Panc1 (cell line): ENCODE measurements around the gene LPGAT1. TPM values are rescaled to one million over a fixed set of nuclear protein-coding genes. Genes with fewer than 3 reads are reported as not detected.

Source experiments
- ATAC-seq: fragments of 200-7000 bp; cut with Tn5 transposase; 2 replicates; pipeline ENCODE4 v1.9.1; 2020; ENCODE audit warnings: mild to moderate bottlenecking, moderate library complexity
- BruUV-seq: library from RNA; stranded (reverse); fragments of 400-500 nt; replicated peaks from 2 replicates; lab custom pipeline; 2021; lab: Mats Ljungman, UMichigan
- CTCF ChIA-PET: fragments of 300-600 bp; sonication (Branson Sonifier 250); formaldehyde crosslinking; loops from one replicate; lab custom pipeline; 2022; ENCODE audit warnings: antibody characterized with exemption; lab: Charles Lee
- POLR2A ChIA-PET: fragments of 300-600 bp; sonication (Branson Sonifier 250); formaldehyde crosslinking; loops from one replicate; lab custom pipeline; 2022; ENCODE audit warnings: antibody characterized with exemption; lab: Charles Lee
- DNase-seq: peaks from one replicate; pipeline ENCODE4 v3.0.0-alpha.2; 2010; ENCODE audit warnings: low read depth, low spot score
- H3K27ac ChIP-seq: 2 replicates; pipeline ENCODE4 v1.5.1; 2011; ENCODE audit warnings: mild to moderate bottlenecking, low read length, inconsistent platforms
- H3K27me3 ChIP-seq: fragments of 200-500 bp; sonication (Bioruptor generic); 2 replicates; pipeline ENCODE4 v1.6.0; 2014; ENCODE audit warnings: low read length, inconsistent platforms; ENCODE audit not compliant: control insufficient read depth, insufficient read depth
- H3K36me3 ChIP-seq: fragments of 200-500 bp; sonication (Bioruptor generic); 2 replicates; pipeline ENCODE4 v1.5.1; 2014; ENCODE audit warnings: inconsistent platforms, mild to moderate bottlenecking, low read length, moderate library complexity; ENCODE audit not compliant: control insufficient read depth, insufficient read depth
- H3K4me1 ChIP-seq: 2 replicates; pipeline ENCODE4 v1.5.1; 2011; ENCODE audit warnings: inconsistent platforms, mild to moderate bottlenecking, low read length, moderate library complexity; ENCODE audit not compliant: control insufficient read depth, insufficient read depth
- H3K4me3 ChIP-seq, 2 experiments: 2 replicates each; pipeline ENCODE4 v1.5.1; 2011 to 2012; ENCODE audit warnings: low read depth in 2 of 2, low read length in 2 of 2, mild to moderate bottlenecking in 2 of 2, inconsistent platforms in 1 of 2, moderate library complexity in 1 of 2
- H3K9me3 ChIP-seq: fragments of 200-500 bp; sonication (Bioruptor generic); 2 replicates; pipeline ENCODE4 v1.5.1; 2014; ENCODE audit warnings: low read depth, mild to moderate bottlenecking, inconsistent platforms, low read length, moderate library complexity; ENCODE audit not compliant: control insufficient read depth, insufficient read depth
- POLR2AphosphoS5 ChIP-seq: IDR thresholded peaks from 2 replicates; pipeline ENCODE4 v1.6.1; 2012; ENCODE audit warnings: mild to moderate bottlenecking, low read depth, low read length, moderate library complexity
- SIN3A ChIP-seq: IDR thresholded peaks from 2 replicates; pipeline ENCODE4 v1.6.1; 2012; ENCODE audit warnings: low read depth, mild to moderate bottlenecking, low read length, moderate library complexity, borderline replicate concordance; ENCODE audit not compliant: insufficient read depth
- TCF7L2 ChIP-seq: IDR thresholded peaks from 2 replicates; pipeline ENCODE4 v1.6.1; 2011; ENCODE audit warnings: mild to moderate bottlenecking, low read depth, low read length, inconsistent platforms
- in situ Hi-C: cut with HindIII; loops from 2 replicates; pipeline ENCODE4 v1.10.0; 2016; ENCODE audit warnings: low sequenced_read_pairs, low pct_unique_long_range_greater_than_20kb
- intact Hi-C: fragments of 100-400 bp; cut with micrococcal nuclease; formaldehyde crosslinking; loops from one replicate; pipeline ENCODE4 v1.10.0; 2022; ENCODE audit not compliant: unreplicated experiment
- total RNA-seq: library from RNA; stranded (reverse); gene quantifications from one replicate; pipeline ENCODE4 v1.2.1, GENCODE V29; 2021; ENCODE audit not compliant: unreplicated experiment
- TF ChIP-seq, protein P1 (sequence below), 2 experiments: IDR thresholded peaks; 2 replicates each; pipeline ENCODE4 v1.6.1; 2011 to 2012; ENCODE audit warnings: low read depth in 2 of 2, control low read depth in 1 of 2, low read length in 1 of 2, mild to moderate bottlenecking in 1 of 2, moderate library complexity in 1 of 2; ENCODE audit not compliant: insufficient read depth in 1 of 2
- TF ChIP-seq, protein P2 (sequence below): fragments of 450-650 bp; IDR thresholded peaks from 2 replicates; pipeline ENCODE4 v1.5.1; 2017; ENCODE audit warnings: mild to moderate bottlenecking

Gene LPGAT1
- total RNA-seq, 1 experiment from 2014 or later: 85.4 TPM

DNA sequence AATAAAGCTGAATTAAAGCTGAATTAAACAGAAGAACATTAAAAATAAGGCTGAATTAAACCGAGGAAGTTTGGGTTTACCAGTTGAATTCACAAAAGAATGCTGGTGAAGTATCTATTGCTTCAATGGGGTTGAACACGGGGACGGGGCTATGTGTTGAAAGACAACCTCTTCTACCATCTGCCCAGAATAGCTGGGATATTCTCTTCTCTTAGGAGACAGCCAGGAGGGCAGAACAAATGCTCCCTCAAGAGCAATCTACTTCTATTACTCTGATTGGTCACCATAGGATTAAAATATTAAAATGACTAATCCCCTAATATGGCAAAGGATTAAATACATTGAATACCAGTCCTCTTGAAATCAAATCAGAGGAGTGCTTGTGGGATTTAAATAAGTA, 68.4 kb downstream of the LPGAT1 start:
- H3K4me1 ChIP-seq: no peaks in the 10 kb centered on the region; the same call in 1 of the 2 replicates
- POLR2A ChIA-PET: no interaction called here
- no peaks in the 10 kb centered on the region for H3K27me3 ChIP-seq
- TF ChIP-seq, protein P1, sequence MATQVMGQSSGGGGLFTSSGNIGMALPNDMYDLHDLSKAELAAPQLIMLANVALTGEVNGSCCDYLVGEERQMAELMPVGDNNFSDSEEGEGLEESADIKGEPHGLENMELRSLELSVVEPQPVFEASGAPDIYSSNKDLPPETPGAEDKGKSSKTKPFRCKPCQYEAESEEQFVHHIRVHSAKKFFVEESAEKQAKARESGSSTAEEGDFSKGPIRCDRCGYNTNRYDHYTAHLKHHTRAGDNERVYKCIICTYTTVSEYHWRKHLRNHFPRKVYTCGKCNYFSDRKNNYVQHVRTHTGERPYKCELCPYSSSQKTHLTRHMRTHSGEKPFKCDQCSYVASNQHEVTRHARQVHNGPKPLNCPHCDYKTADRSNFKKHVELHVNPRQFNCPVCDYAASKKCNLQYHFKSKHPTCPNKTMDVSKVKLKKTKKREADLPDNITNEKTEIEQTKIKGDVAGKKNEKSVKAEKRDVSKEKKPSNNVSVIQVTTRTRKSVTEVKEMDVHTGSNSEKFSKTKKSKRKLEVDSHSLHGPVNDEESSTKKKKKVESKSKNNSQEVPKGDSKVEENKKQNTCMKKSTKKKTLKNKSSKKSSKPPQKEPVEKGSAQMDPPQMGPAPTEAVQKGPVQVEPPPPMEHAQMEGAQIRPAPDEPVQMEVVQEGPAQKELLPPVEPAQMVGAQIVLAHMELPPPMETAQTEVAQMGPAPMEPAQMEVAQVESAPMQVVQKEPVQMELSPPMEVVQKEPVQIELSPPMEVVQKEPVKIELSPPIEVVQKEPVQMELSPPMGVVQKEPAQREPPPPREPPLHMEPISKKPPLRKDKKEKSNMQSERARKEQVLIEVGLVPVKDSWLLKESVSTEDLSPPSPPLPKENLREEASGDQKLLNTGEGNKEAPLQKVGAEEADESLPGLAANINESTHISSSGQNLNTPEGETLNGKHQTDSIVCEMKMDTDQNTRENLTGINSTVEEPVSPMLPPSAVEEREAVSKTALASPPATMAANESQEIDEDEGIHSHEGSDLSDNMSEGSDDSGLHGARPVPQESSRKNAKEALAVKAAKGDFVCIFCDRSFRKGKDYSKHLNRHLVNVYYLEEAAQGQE (IDR thresholded peaks at IDR 0.05; ENCODE audit: insufficient read depth in 1 of 2, low read depth in 2 of 2, low read length in 1 of 2): no peak
- no peak for TF ChIP-seq SIN3A
- TF ChIP-seq TCF7L2: no peak
- TF ChIP-seq, protein P2, sequence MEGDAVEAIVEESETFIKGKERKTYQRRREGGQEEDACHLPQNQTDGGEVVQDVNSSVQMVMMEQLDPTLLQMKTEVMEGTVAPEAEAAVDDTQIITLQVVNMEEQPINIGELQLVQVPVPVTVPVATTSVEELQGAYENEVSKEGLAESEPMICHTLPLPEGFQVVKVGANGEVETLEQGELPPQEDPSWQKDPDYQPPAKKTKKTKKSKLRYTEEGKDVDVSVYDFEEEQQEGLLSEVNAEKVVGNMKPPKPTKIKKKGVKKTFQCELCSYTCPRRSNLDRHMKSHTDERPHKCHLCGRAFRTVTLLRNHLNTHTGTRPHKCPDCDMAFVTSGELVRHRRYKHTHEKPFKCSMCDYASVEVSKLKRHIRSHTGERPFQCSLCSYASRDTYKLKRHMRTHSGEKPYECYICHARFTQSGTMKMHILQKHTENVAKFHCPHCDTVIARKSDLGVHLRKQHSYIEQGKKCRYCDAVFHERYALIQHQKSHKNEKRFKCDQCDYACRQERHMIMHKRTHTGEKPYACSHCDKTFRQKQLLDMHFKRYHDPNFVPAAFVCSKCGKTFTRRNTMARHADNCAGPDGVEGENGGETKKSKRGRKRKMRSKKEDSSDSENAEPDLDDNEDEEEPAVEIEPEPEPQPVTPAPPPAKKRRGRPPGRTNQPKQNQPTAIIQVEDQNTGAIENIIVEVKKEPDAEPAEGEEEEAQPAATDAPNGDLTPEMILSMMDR: no peak
- no peak for TF ChIP-seq POLR2AphosphoS5
- no peak overlapping the region for H3K27ac ChIP-seq
- no peaks in the 10 kb centered on the region for H3K9me3 ChIP-seq
- BruUV-seq: no TSS peak
- DNase-seq (no peak), ATAC-seq (no peak)
- CTCF ChIA-PET: no interaction called here
- peaks cover 2% of the 10 kb centered on the region; the same call in 1 of the 2 replicates for H3K36me3 ChIP-seq
- in situ Hi-C loops: no loop called here
- intact Hi-C loops: no loop called here
- no peak overlapping the region for H3K4me3 ChIP-seq

DNA sequence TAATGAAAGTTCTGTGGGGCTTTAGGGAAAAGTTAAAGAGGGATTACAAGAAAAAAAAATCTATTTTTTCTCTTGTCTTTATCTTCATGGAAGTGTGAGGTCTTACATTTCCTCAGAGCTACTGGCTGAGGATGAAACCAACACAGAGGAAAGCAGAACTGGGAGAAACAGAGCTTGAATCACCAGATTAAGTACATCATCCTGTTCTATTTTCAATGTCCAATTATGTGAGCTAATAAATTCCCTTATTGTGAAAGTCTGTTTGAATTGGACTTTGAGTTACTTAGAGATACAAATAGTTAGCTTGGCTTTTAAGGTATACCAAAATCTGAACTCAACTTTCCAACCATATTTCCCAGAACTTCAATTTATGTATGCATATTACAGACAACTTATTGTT, 69.2 kb downstream of the LPGAT1 start:
- ChIA-PET POLR2A (interaction anchor here (1.0 kb wide), 1 partner anchor 10 kb away, joined by 3 read pairs; no protein-coding TSS in a partner anchor), CTCF (no interaction called here)
- intact Hi-C loops (no loop called here), in situ Hi-C loops (no loop called here)
- ATAC-seq: no peak
- TF ChIP-seq TCF7L2 (no peak), SIN3A (no peak), POLR2AphosphoS5 (no peak)
- TF ChIP-seq, protein P2: no peak
- TF ChIP-seq, protein P1 (IDR thresholded peaks at IDR 0.05; ENCODE audit: insufficient read depth in 1 of 2, low read depth in 2 of 2, low read length in 1 of 2): no peak
- Histone ChIP-seq H3K4me3 (no peak overlapping the region), H3K27ac (no peak overlapping the region), H3K9me3 (no peaks in the 10 kb centered on the region), H3K27me3 (no peaks in the 10 kb centered on the region), H3K36me3 (peaks cover 2% of the 10 kb centered on the region; the same call in 1 of the 2 replicates), H3K4me1 (no peaks in the 10 kb centered on the region; the same call in 1 of the 2 replicates)
- DNase-seq: no peak
- no TSS peak for BruUV-seq
